Stimulated activated naive CD4-positive, alpha-beta T cell (primary cell): ENCODE data around the gene TIGD7.

Experiments
- DNase-seq, 6 experiments: peaks; one replicate each; lab custom pipeline; 2025; lab: John Stamatoyannopoulos, UW

Gene TIGD7

GRCh38 chr16:3305109-3306068, at the start of gene TIGD7, which contains the start of gene ZNF75A:
Gene TIGD7, minus strand, starts transcription at chr16:3305430. Its CDS starts 4,816 bp downstream, at chr16:3300614.
Gene ZNF75A, plus strand, starts transcription at chr16:3305497. Its CDS starts 2,932 bp downstream, at chr16:3308429.
- DNase-seq, result peak; percentile 69 to 86 (median 81)

- DNase-seq, result no peak
Measured at GRCh38 chr16:3349175-3349574, 43.9 kb upstream of the TIGD7 start.

- no peak for DNase-seq
Measured at GRCh38 chr16:3348547-3349167, 43.4 kb upstream of the TIGD7 start.

GRCh38 chr16:3347586-3347985, 42.4 kb upstream of the TIGD7 start:
- DNase-seq, result no peak

- DNase-seq, result no peak
Measured at GRCh38 chr16:3346041-3346440, 40.8 kb upstream of the TIGD7 start.

- DNase-seq, result no peak
Measured at GRCh38 chr16:3328643-3329042, 23.4 kb upstream of the TIGD7 start.

GRCh38 chr16:3328104-3328503, 22.9 kb upstream of the TIGD7 start:
- DNase-seq, result no peak

- no peak for DNase-seq
Measured at GRCh38 chr16:3327514-3327913, 22.3 kb upstream of the TIGD7 start.

- DNase-seq, result no peak
Measured at GRCh38 chr16:3321816-3322215, 16.6 kb upstream of the TIGD7 start.

GRCh38 chr16:3317315-3317999, 12.2 kb upstream of the TIGD7 start:
- no peak for DNase-seq

- no peak for DNase-seq
Measured at GRCh38 chr16:3311496-3311895, 6.3 kb upstream of the TIGD7 start.

- no peak for DNase-seq
Measured at GRCh38 chr16:3306078-3306477, 848 bp upstream of the TIGD7 start.

- DNase-seq, result no peak
Measured at GRCh38 chr16:3304370-3304769, 860 bp downstream of the TIGD7 start.

GRCh38 chr16:3295783-3296182, 9.4 kb downstream of the TIGD7 start:
- DNase-seq, result no peak

- no peak for DNase-seq
Measured at GRCh38 chr16:3295209-3295608, 10.0 kb downstream of the TIGD7 start.

GRCh38 chr16:3292604-3293003, 12.6 kb downstream of the TIGD7 start:
- no peak for DNase-seq

- no peak for DNase-seq
Measured at GRCh38 chr16:3289998-3290673, 15.1 kb downstream of the TIGD7 start.

GRCh38 chr16:3285131-3285530, 20.1 kb downstream of the TIGD7 start:
- DNase-seq, result no peak

- no peak for DNase-seq
Measured at GRCh38 chr16:3283543-3284447, 21.4 kb downstream of the TIGD7 start.

- DNase-seq, result peak; percentile 87 to 95 (median 94)
Measured at GRCh38 chr16:3282730-3283542, 22.3 kb downstream of the TIGD7 start, which contains the start of gene ZNF263. Gene ZNF263, plus strand, starts transcription at chr16:3283491. Its CDS starts 328 bp downstream, at chr16:3283819.
